ENCODE measurements around the gene ZC2HC1B.
"Not testable (repeated sequence)": the region's sequence is repeated elsewhere in the genome, so short reads cannot be mapped to it uniquely, and the experiment has no call there.

The ZC2HC1B gene

GRCh38 chr6:143864234-143864633 lies at the start of gene ZC2HC1B:
TSS of gene ZC2HC1B (plus strand) at chr6:143864474. CDS start at chr6:143864540, 66 bp downstream.
- DNase-seq (ENCODE audit: low spot score) = no peak

GRCh38 chr6:143817621-143818020 lies 46.7 kb upstream of the ZC2HC1B start:
- no peak for DNase-seq (ENCODE audit: low spot score)

- DNase-seq (ENCODE audit: low spot score) = no peak
These were observed 42.9 kb upstream of the ZC2HC1B start for GRCh38 chr6:143821359-143821758.

- DNase-seq (ENCODE audit: low spot score) = no peak
These were observed 41.7 kb upstream of the ZC2HC1B start for GRCh38 chr6:143822584-143823024.

GRCh38 chr6:143823548-143823947 lies 40.7 kb upstream of the ZC2HC1B start:
- no peak for DNase-seq (ENCODE audit: low spot score)

GRCh38 chr6:143828572-143828971 lies 35.7 kb upstream of the ZC2HC1B start:
- DNase-seq (ENCODE audit: low spot score) = no peak

GRCh38 chr6:143836150-143836549 lies 28.1 kb upstream of the ZC2HC1B start:
- DNase-seq (ENCODE audit: low spot score) = no peak

- DNase-seq (ENCODE audit: low spot score) = no peak
These were observed 25.9 kb upstream of the ZC2HC1B start for GRCh38 chr6:143838395-143838794.

- DNase-seq (ENCODE audit: low spot score) = no peak
These were observed 25.1 kb upstream of the ZC2HC1B start for GRCh38 chr6:143839196-143839595.

- DNase-seq (ENCODE audit: low spot score) = no peak
These were observed 23.5 kb upstream of the ZC2HC1B start for GRCh38 chr6:143840595-143841265.

GRCh38 chr6:143842461-143842901 lies 21.8 kb upstream of the ZC2HC1B start:
- no peak for DNase-seq (ENCODE audit: low spot score)

- DNase-seq (ENCODE audit: low spot score) = peak; percentile 92
These were observed 21.2 kb upstream of the ZC2HC1B start, which contains the start of gene LTV1 for GRCh38 chr6:143842902-143843676. TSS of gene LTV1 (plus strand) at chr6:143843338. CDS start at chr6:143843478, 140 bp downstream.

GRCh38 chr6:143843677-143843999 lies 20.6 kb upstream of the ZC2HC1B start:
- DNase-seq (ENCODE audit: low spot score) = no peak

- no peak for DNase-seq (ENCODE audit: low spot score)
These were observed 20.3 kb upstream of the ZC2HC1B start for GRCh38 chr6:143844006-143844405.

GRCh38 chr6:143845033-143845432 lies 19.2 kb upstream of the ZC2HC1B start:
- no peak for DNase-seq (ENCODE audit: low spot score)

GRCh38 chr6:143851706-143852105 lies 12.6 kb upstream of the ZC2HC1B start:
- not testable (repeated sequence) for DNase-seq (ENCODE audit: low spot score)

- not testable (repeated sequence) for DNase-seq (ENCODE audit: low spot score)
These were observed 9.2 kb upstream of the ZC2HC1B start for GRCh38 chr6:143855057-143855456.

- DNase-seq (ENCODE audit: low spot score) = not testable (repeated sequence)
These were observed 7.5 kb upstream of the ZC2HC1B start for GRCh38 chr6:143856762-143857161.

- no peak for DNase-seq (ENCODE audit: low spot score)
These were observed 6.6 kb upstream of the ZC2HC1B start for GRCh38 chr6:143857651-143858050.

GRCh38 chr6:143859891-143860660 lies 4.2 kb upstream of the ZC2HC1B start:
- no peak for DNase-seq (ENCODE audit: low spot score)

GRCh38 chr6:143863771-143864170 lies 503 bp upstream of the ZC2HC1B start:
- DNase-seq (ENCODE audit: low spot score) = no peak

- DNase-seq (ENCODE audit: low spot score) = no peak
These were observed 3.0 kb downstream of the ZC2HC1B start for GRCh38 chr6:143867236-143867635.

GRCh38 chr6:143868808-143869207 lies 4.5 kb downstream of the ZC2HC1B start:
- DNase-seq (ENCODE audit: low spot score) = not testable (repeated sequence)
